ENCODE data around the gene REG3A.

DNA sequence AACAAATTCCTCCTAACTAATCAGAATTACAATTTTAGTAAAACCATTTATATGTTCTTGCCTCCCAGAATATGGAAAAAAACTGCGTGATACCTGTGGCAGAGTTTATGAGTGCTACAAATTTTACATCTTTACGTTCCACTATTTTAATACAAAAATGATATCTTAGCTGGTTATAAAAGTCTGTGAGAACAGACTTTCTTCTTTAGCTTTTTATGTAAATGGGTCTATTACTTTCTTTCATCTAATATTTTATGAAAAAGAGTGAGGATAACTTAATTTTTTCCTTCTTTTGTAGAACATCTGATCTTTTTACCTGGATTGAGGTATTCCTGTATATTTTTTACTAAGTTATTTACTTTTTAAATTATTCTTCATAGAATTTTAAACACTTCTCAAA, 22.1 kb upstream of the REG3A start:
- TF ChIP-seq, protein P1, sequence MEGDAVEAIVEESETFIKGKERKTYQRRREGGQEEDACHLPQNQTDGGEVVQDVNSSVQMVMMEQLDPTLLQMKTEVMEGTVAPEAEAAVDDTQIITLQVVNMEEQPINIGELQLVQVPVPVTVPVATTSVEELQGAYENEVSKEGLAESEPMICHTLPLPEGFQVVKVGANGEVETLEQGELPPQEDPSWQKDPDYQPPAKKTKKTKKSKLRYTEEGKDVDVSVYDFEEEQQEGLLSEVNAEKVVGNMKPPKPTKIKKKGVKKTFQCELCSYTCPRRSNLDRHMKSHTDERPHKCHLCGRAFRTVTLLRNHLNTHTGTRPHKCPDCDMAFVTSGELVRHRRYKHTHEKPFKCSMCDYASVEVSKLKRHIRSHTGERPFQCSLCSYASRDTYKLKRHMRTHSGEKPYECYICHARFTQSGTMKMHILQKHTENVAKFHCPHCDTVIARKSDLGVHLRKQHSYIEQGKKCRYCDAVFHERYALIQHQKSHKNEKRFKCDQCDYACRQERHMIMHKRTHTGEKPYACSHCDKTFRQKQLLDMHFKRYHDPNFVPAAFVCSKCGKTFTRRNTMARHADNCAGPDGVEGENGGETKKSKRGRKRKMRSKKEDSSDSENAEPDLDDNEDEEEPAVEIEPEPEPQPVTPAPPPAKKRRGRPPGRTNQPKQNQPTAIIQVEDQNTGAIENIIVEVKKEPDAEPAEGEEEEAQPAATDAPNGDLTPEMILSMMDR (IDR thresholded peaks at IDR 0.05) = no peak
- no peak for TF ChIP-seq EZH2 (IDR thresholded peaks at IDR 0.05)
- TF ChIP-seq EZH2phosphoT487 (IDR thresholded peaks at IDR 0.05) = no peak
